MG63 (cell line): ENCODE data around the gene ENTPD6. TPM values are rescaled to one million over a fixed set of nuclear protein-coding genes. Genes with fewer than 3 reads are reported as not detected.

Experiments used
- DNase-seq: peaks from one replicate; pipeline ENCODE4 v3.0.0-alpha.2; 2020
- H3K27me3 ChIP-seq: fragments of 250-450 bp; sonication (Bioruptor Pico); 2 replicates; pipeline ENCODE4 v1.5.1; 2020; ENCODE audit warnings: mild to moderate bottlenecking, moderate library complexity
- H3K36me3 ChIP-seq: fragments of 250-450 bp; sonication (Bioruptor Pico); 2 replicates; pipeline ENCODE4 v1.5.1; 2020; ENCODE audit warnings: mild to moderate bottlenecking, moderate library complexity
- H3K4me3 ChIP-seq: fragments of 250-450 bp; sonication (Bioruptor Pico); 2 replicates; pipeline ENCODE4 v1.5.1; 2020; ENCODE audit warnings: mild to moderate bottlenecking, moderate library complexity
- H3K9me3 ChIP-seq: fragments of 250-450 bp; sonication (Bioruptor Pico); 2 replicates; pipeline ENCODE4 v1.5.1; 2020; ENCODE audit warnings: mild to moderate bottlenecking, moderate library complexity
- total RNA-seq: library from RNA; depleted of rRNA; stranded (reverse); fragments of >200 nt; shearing (Covaris generic); gene quantifications from 2 replicates; pipeline ENCODE4 v1.2.3, GENCODE V29; 2014; ENCODE audit warnings: low replicate concordance

ENTPD6 gene
- total RNA-seq, 1 experiment from 2014 or later = 59.6 TPM

DNA sequence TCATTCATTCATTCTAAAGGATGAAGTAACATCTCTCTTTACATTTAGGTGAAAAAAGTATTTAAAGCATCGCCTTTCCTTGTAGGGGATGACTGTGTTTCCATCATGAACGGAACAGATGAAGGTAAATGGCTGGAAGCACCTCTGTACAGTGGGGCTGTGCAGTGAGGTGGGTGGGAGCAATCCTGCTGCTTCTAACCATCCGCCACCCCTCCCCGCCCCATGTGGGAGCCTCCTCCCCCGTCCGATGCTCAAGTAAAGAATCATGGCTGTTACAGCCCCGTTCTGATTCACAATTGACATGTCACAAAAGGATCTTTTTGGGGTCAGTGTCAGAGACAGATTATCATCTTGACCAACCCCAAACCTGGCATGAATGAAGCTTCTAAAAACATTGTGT lies 19.3 kb downstream of the ENTPD6 start:
- no peaks in the 10 kb centered on the region; the same call in 1 of the 2 replicates for H3K36me3 ChIP-seq
- H3K4me3 ChIP-seq = no peak overlapping the region
- H3K9me3 ChIP-seq = no peaks in the 10 kb centered on the region
- DNase-seq = no peak
- H3K27me3 ChIP-seq = no peaks in the 10 kb centered on the region

- H3K36me3 ChIP-seq = no peaks in the 10 kb centered on the region
- DNase-seq = no peak
- no peaks in the 10 kb centered on the region for H3K9me3 ChIP-seq
- no peaks in the 10 kb centered on the region for H3K27me3 ChIP-seq
- no peak overlapping the region for H3K4me3 ChIP-seq
Observed at GRCh38 chr20:25215521-25215920, 20.0 kb downstream of the ENTPD6 start.

GRCh38 chr20:25216199-25216945 lies 20.9 kb downstream of the ENTPD6 start:
- H3K27me3 ChIP-seq = no peaks in the 10 kb centered on the region
- no peaks in the 10 kb centered on the region for H3K9me3 ChIP-seq
- H3K4me3 ChIP-seq = no peak overlapping the region
- DNase-seq = no peak
- no peaks in the 10 kb centered on the region for H3K36me3 ChIP-seq

DNA sequence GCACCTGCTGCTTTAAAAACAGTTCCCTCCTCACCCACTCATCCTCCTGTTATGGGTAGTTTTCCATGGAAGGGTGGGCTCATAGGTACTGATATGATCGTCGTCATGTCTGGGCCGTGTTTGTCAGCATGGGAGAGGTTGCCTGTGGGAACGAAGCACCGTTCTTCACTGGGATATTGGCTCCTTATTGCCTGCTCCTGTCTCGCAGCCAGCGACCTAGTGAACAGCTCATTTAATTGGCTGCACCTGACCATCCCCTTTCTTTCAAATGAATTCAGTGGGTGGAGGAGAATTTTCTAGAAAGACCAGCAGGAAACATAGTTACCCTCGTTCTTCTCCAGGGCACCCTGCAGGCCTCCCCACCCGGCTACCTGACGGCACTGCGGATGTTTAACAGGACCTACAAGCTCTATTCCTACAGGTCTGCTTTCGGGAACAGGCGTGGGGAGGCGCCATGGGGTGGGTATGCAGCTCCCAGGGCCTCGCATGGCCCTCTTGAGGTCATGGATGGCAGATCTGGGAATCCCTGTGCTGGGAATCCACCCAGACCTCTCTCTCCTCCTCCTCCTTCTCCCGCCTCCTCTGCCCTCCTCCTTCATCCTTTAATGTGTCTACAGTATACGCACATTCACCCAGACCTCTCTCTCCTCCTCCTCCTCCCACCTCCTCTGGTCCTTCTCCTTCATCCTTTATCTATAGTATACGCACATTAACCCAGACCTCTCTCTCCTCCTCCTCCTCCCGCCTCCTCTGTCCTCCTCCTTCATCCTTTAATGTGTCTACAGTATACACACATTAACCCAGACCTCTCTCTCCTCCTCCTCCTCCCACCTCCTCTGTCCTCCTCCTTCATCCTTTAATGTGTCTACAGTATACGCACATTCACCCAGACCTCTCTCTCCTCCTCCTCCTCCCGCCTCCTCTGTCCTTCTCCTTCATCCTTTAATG lies 21.9 kb downstream of the ENTPD6 start:
- Histone ChIP-seq H3K27me3 (no peaks in the 10 kb centered on the region), H3K4me3 (no peak overlapping the region), H3K36me3 (no peaks in the 10 kb centered on the region), H3K9me3 (no peaks in the 10 kb centered on the region)
- no peak for DNase-seq

DNA sequence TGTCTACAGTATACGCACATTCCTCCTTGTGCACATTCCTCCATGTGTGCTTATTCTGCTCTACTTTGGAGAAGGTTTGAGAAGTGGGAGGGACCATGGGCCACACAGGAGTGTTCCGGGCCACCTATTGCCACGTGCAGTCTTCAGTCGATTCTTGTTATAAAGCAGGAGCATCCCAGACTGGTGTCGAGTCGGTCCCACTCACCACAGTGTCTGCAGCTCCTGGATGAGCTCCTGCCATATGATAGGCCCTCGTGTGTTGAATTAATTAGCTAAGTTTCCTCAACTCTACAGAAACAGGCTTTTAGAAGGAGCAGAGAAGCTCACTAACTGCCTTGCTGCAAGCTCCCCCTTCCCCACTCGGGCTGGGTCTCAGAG lies 22.6 kb downstream of the ENTPD6 start:
- DNase-seq = no peak
- H3K9me3 ChIP-seq = no peaks in the 10 kb centered on the region
- no peaks in the 10 kb centered on the region for H3K27me3 ChIP-seq
- no peak overlapping the region for H3K4me3 ChIP-seq
- no peaks in the 10 kb centered on the region for H3K36me3 ChIP-seq

- H3K4me3 ChIP-seq = no peak overlapping the region
- H3K36me3 ChIP-seq = no peaks in the 10 kb centered on the region
- no peaks in the 10 kb centered on the region for H3K27me3 ChIP-seq
- no peaks in the 10 kb centered on the region for H3K9me3 ChIP-seq
- no peak for DNase-seq
Observed at GRCh38 chr20:25218492-25218891, 23.0 kb downstream of the ENTPD6 start.

DNA sequence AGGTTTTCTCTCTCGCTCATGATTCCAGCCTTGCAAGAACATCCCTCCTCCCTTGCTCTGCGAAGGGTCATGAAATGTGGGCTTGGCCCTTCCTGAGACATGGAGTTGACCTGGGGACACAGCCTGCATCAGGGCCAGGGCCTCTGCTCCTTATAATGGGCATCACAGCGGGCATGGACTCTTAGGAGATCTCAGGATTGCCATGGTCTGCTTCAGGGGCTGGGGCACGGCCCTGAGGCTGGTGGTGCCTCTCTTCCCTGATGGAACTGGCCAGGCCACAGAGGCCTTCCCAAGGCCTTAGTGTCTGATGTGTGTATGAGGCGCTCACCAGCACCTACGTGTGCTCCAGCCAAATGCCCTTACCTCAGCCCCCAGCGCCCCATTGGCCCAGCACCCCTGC lies 23.9 kb downstream of the ENTPD6 start:
- H3K36me3 ChIP-seq = no peaks in the 10 kb centered on the region
- no peaks in the 10 kb centered on the region for H3K27me3 ChIP-seq
- H3K4me3 ChIP-seq = no peak overlapping the region
- DNase-seq = no peak
- H3K9me3 ChIP-seq = no peaks in the 10 kb centered on the region

GRCh38 chr20:25220021-25220730 lies 24.7 kb downstream of the ENTPD6 start:
- H3K9me3 ChIP-seq = no peaks in the 10 kb centered on the region
- no peaks in the 10 kb centered on the region for H3K27me3 ChIP-seq
- no peak for DNase-seq
- H3K4me3 ChIP-seq = no peak overlapping the region
- no peaks in the 10 kb centered on the region for H3K36me3 ChIP-seq

DNA sequence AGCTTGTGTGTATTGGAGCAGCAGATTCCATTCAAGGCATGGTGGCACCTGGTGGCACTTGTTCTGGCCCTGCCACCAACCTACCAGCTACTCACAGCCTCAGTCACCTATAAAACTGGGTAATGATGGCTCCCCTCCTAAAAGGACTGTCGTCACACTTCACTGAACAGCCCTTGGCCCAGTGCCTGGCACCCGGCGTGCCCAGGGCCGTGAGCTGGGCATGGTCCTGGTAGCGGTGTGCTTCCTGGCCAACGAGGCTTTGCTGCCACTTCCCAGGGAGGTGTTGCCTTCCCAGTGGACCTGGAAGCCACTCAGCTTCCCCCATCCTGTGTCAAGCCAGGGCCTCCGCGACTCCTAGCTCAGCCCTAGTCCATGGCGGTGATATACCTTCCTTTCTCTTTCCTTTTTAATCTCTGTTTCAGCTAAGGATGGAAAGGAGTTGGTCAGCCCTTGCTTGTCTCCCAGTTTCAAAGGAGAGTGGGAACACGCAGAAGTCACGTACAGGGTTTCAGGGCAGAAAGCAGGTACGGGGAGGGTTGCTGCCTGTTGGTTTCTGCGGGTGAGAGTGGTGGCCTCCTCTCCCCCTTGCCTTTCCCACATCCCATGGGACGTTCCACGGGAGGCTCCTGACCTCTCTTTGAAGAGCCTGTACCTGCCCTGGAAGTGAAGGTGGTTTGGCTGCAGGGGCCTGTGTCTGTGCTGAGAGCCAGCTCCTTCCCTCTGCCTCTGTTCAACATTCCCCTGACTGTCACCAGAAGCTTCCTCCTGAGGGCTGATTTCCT lies 25.5 kb downstream of the ENTPD6 start:
- no peaks in the 10 kb centered on the region for H3K36me3 ChIP-seq
- no peaks in the 10 kb centered on the region for H3K9me3 ChIP-seq
- H3K4me3 ChIP-seq = no peak overlapping the region
- no peak for DNase-seq
- no peaks in the 10 kb centered on the region for H3K27me3 ChIP-seq

- Histone ChIP-seq H3K27me3 (no peaks in the 10 kb centered on the region), H3K36me3 (no peaks in the 10 kb centered on the region), H3K4me3 (no peak overlapping the region), H3K9me3 (no peaks in the 10 kb centered on the region)
- DNase-seq = no peak
Observed at GRCh38 chr20:25221592-25222460, 26.3 kb downstream of the ENTPD6 start.

DNA sequence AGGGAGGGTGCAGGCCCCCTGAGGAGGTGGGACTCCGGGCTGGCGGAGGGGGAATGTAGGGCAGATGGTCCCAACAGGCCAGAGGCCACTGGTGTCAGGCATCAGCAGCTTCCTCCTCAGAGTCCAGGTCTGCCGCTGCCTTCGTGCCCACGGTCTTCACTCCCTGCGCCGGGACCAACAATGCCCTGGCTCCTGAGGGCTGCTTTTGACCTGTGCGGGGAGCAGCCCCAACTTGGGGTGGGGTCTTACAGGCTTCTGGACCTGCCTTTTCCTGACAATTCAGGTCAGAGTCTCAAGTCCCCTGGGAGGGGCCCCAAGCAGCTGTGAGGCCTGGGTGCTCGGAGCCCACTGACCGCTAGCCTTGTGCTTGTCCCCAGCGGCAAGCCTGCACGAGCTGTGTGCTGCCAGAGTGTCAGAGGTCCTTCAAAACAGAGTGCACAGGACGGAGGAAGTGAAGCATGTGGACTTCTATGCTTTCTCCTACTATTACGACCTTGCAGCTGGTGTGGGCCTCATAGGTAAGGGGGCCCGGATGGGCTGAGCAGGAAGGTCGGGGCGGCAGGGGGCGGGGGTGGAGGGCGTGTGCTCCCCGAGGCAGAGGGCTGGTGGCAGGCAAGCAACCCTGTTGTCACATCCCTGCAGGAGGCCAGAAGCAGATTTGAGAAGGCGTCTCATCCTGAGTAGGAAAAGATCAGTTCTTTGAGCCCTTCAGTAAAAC lies 27.1 kb downstream of the ENTPD6 start:
- no peaks in the 10 kb centered on the region for H3K27me3 ChIP-seq
- H3K9me3 ChIP-seq = no peaks in the 10 kb centered on the region
- DNase-seq = no peak
- no peaks in the 10 kb centered on the region for H3K36me3 ChIP-seq
- H3K4me3 ChIP-seq = no peak overlapping the region

- no peak overlapping the region for H3K4me3 ChIP-seq
- DNase-seq = peak; percentile 50
- no peaks in the 10 kb centered on the region for H3K36me3 ChIP-seq
- no peaks in the 10 kb centered on the region for H3K9me3 ChIP-seq
- no peaks in the 10 kb centered on the region for H3K27me3 ChIP-seq
Observed at GRCh38 chr20:25223179-25223661, 27.7 kb downstream of the ENTPD6 start.

DNA sequence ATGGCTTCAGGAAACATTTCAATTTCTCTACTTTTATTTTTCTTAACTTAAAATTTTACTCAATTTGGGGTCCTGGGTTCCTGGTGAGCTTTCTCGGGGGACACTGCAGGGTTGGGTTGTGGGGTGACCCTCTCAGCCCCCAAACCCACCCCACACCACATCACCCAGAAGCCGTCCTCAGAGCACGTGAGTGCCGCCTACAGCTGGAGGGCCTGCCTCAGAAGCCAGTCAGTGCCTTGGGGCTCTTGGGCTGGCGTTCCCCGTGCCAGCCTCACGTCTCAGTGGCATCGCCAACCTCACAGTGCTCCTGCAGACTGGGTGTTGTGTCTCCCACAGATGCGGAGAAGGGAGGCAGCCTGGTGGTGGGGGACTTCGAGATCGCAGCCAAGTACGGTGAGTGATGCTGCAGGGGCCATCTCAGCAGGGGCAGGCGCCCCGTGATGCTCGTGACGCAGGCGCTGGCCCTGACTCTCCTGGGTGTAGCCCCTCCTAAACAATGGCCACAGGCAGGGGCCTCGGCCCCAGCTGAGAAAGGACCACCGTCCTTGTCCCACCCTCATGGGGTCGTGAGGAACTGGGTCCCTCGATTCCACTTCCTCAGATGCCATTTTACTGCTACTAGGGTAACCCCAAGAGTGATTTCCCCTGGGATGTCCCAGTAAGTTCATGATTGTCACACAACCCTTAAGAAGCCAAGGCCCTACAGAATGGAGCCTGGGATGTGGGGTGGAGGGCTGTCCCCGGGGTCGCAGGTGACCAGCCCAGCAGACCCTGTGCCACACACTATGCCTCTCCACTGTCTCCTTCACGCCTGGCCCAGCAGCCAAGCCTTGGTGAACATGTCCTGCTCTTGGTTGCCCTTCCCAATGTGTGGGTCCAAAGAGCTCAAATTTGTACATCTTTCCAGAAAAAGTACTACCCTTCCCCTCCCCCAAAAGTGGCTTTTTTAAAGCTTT lies 28.5 kb downstream of the ENTPD6 start:
- DNase-seq = no peak
- Histone ChIP-seq H3K4me3 (no peak overlapping the region), H3K9me3 (no peaks in the 10 kb centered on the region), H3K27me3 (no peaks in the 10 kb centered on the region), H3K36me3 (no peaks in the 10 kb centered on the region)

GRCh38 chr20:25224941-25225340 lies 29.4 kb downstream of the ENTPD6 start:
- DNase-seq = no peak
- Histone ChIP-seq H3K4me3 (no peak overlapping the region), H3K27me3 (no peaks in the 10 kb centered on the region), H3K36me3 (no peaks in the 10 kb centered on the region), H3K9me3 (no peaks in the 10 kb centered on the region)
